GM23338 (cell line): ENCODE results near the gene RNASET2. TPM values are rescaled to one million over a fixed set of nuclear protein-coding genes. Genes with fewer than 3 reads are reported as not detected.

Experiments used
- ATAC-seq: fragments of 200-7000 bp; cut with Tn5 transposase; 3 replicates; pipeline ENCODE4 v1.9.1; 2020
- DNase-seq: peaks from one replicate; pipeline ENCODE4 v3.0.0-alpha.2; 2015; ENCODE audit warnings: low spot score
- H2AFZ ChIP-seq: fragments of 200-600 bp; sonication (generic); 2 replicates; pipeline ENCODE4 v1.8.0; 2016; ENCODE audit warnings: antibody characterized with exemption, mild to moderate bottlenecking, moderate library complexity
- H3F3A ChIP-seq: fragments of 200-600 bp; sonication (generic); replicated peaks from 2 replicates; pipeline ENCODE4 v1.8.0; 2017; ENCODE audit warnings: antibody characterized with exemption, mixed run types, low read depth
- H3K27ac ChIP-seq: fragments of 200-600 bp; sonication (generic); 2 replicates; pipeline ENCODE4 v1.6.1; 2016; ENCODE audit warnings: low read depth
- H3K27me3 ChIP-seq: fragments of 200-600 bp; sonication (generic); 2 replicates; pipeline ENCODE4 v1.8.0; 2016; ENCODE audit warnings: mild to moderate bottlenecking, mixed run types, moderate library complexity; ENCODE audit not compliant: insufficient read depth
- H3K36me3 ChIP-seq: fragments of 200-600 bp; sonication (generic); 2 replicates; pipeline ENCODE4 v1.8.0; 2016; ENCODE audit warnings: mild to moderate bottlenecking; ENCODE audit not compliant: insufficient read depth
- H3K4me1 ChIP-seq: fragments of 200-600 bp; sonication (generic); 2 replicates; pipeline ENCODE4 v1.8.0; 2016; ENCODE audit warnings: mild to moderate bottlenecking, moderate library complexity; ENCODE audit not compliant: insufficient read depth
- H3K4me2 ChIP-seq: fragments of 200-600 bp; sonication (generic); 2 replicates; pipeline ENCODE4 v1.7.1; 2017; ENCODE audit warnings: mixed run types
- H3K4me3 ChIP-seq: fragments of 200-600 bp; sonication (generic); 2 replicates; pipeline ENCODE4 v1.6.1; 2016; ENCODE audit warnings: mixed run types
- H3K79me2 ChIP-seq: fragments of 200-600 bp; sonication (generic); replicated peaks from 2 replicates; pipeline ENCODE4 v1.8.0; 2017; ENCODE audit warnings: mild to moderate bottlenecking; ENCODE audit not compliant: insufficient read depth
- H3K9me2 ChIP-seq: fragments of 200-600 bp; sonication (generic); 2 replicates; pipeline ENCODE4 v1.8.0; 2017; ENCODE audit not compliant: insufficient read depth
- H4K20me1 ChIP-seq: fragments of 200-600 bp; sonication (generic); replicated peaks from 2 replicates; pipeline ENCODE4 v1.8.0; 2017; ENCODE audit warnings: mild to moderate bottlenecking; ENCODE audit not compliant: insufficient read depth
- H3K27ac Mint-ChIP-seq: 2 replicates; pipeline ENCODE4 v1.8.0; 2020; ENCODE audit warnings: inconsistent platforms, mild to moderate bottlenecking, moderate library complexity, mixed read lengths
- H3K27me3 Mint-ChIP-seq: 3 replicates; pipeline ENCODE4 v1.8.0; 2022; ENCODE audit warnings: low read depth, mild to moderate bottlenecking, moderate library complexity, mixed read lengths, inconsistent platforms; ENCODE audit not compliant: insufficient read depth, poor library complexity
- H3K36me3 Mint-ChIP-seq: 3 replicates; pipeline ENCODE4 v1.8.0; 2021; ENCODE audit warnings: low read depth, mild to moderate bottlenecking, inconsistent platforms, moderate library complexity, mixed read lengths
- H3K4me1 Mint-ChIP-seq: 3 replicates; pipeline ENCODE4 v1.8.0; 2020; ENCODE audit warnings: mild to moderate bottlenecking, inconsistent platforms, mixed read lengths
- H3K4me3 Mint-ChIP-seq: 3 replicates; pipeline ENCODE4 v1.8.0; 2021; ENCODE audit warnings: moderate library complexity, mild to moderate bottlenecking, inconsistent platforms, mixed read lengths
- H3K9me3 Mint-ChIP-seq: 3 replicates; pipeline ENCODE4 v1.8.0; 2020; ENCODE audit warnings: moderate library complexity, mild to moderate bottlenecking, inconsistent platforms, mixed read lengths
- CTCF ChIP-seq, 2 experiments: fragments of 200-600 bp in 1 of 2; sonication (generic) in 1 of 2; conservative IDR thresholded peaks; 2 replicates each; pipeline versions ENCODE4 v1.5.1 to v1.6.1; 2016 to 2017; ENCODE audit warnings: antibody characterized with exemption in 2 of 2, low read depth in 2 of 2, mild to moderate bottlenecking in 2 of 2, moderate library complexity in 1 of 2
- ETS1 ChIP-seq: IDR thresholded peaks from 2 replicates; pipeline ENCODE4 v1.6.1; 2016; ENCODE audit warnings: antibody characterized with exemption
- EZH2 ChIP-seq: fragments of 200-600 bp; sonication (generic); IDR thresholded peaks from one replicate; pipeline ENCODE4 v1.8.0; 2017; ENCODE audit warnings: antibody characterized with exemption, mild to moderate bottlenecking, low read depth; ENCODE audit not compliant: unreplicated experiment
- EZH2phosphoT487 ChIP-seq: fragments of 200-600 bp; sonication (generic); IDR thresholded peaks from one replicate; pipeline ENCODE4 v1.8.1; 2018; ENCODE audit warnings: antibody characterized with exemption; ENCODE audit not compliant: unreplicated experiment
- JUNB ChIP-seq: IDR thresholded peaks from one replicate; pipeline ENCODE4 v1.6.1; 2016; ENCODE audit warnings: antibody characterized with exemption; ENCODE audit not compliant: unreplicated experiment
- POLR2AphosphoS5 ChIP-seq: IDR thresholded peaks from 2 replicates; pipeline ENCODE4 v1.6.1; 2016; ENCODE audit warnings: antibody characterized with exemption, low read depth
- REST ChIP-seq: IDR thresholded peaks from one replicate; pipeline ENCODE4 v1.6.1; 2018; ENCODE audit warnings: antibody characterized with exemption; ENCODE audit not compliant: unreplicated experiment
- STAT1 ChIP-seq: IDR thresholded peaks from one replicate; pipeline ENCODE4 v1.6.1; 2016; ENCODE audit warnings: antibody characterized with exemption; ENCODE audit not compliant: unreplicated experiment
- ZNF114 ChIP-seq: fragments of 250-450 bp; sonication (Bioruptor Pico); IDR thresholded peaks from 2 replicates; pipeline ENCODE4 v1.5.0; 2020; ENCODE audit warnings: mild to moderate bottlenecking, moderate library complexity
- ZNF331 ChIP-seq: fragments of 250-450 bp; sonication (Bioruptor Pico); IDR thresholded peaks from 2 replicates; pipeline ENCODE4 v1.5.0; 2020; ENCODE audit warnings: low read depth, mild to moderate bottlenecking, moderate library complexity
- polyA plus RNA-seq: library from polyadenylated mRNA; unstranded; fragments of >200 nt; fragmentation: Nextera tagmentation; extraction: Ambion mirVana; gene quantifications from 2 replicates; pipeline ENCODE4 v1.2.1, GENCODE V29; 2016
- total RNA-seq: library from RNA; depleted of rRNA; stranded (reverse); fragments of >200 nt; shearing (Covaris generic); gene quantifications from 2 replicates; pipeline ENCODE4 v1.2.3, GENCODE V29; 2014

Gene RNASET2
- total and polyA plus RNA-seq, 2 experiments from 2014 or later, result 40.5 to 62.8 TPM

DNA sequence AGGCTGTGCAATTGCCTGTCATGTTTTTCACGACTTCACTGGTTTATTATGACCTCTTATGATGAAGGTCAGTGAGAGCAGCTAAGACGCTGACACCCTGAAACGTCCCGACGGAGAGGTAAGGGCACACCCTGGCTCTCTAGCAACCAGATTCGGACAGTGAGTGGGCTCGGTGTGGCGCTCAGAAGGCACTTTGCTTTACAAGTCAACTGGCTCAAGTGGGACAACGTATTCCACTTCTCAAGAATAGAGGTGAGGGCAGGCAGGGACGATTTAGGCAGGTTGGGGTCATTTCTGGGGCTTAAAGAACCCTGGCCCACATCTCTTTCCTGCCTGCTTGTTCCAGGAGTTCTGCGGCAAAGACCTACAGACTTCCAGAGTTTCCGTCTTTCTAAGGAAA lies 18.2 kb downstream of the RNASET2 start:
- peaks cover 5% of the 10 kb centered on the region; the same call in 1 of the 2 replicates for H4K20me1 ChIP-seq
- H3K4me1 Mint-ChIP-seq, result peaks cover 10% of the 10 kb centered on the region; the same call in 2 of the 3 replicates
- ATAC-seq (no peak), DNase-seq (no peak)
- H3K27me3 Mint-ChIP-seq, result no peaks in the 10 kb centered on the region
- H3F3A ChIP-seq, result no peaks in the 10 kb centered on the region
- H3K9me3 Mint-ChIP-seq, result no peaks in the 10 kb centered on the region
- no peak overlapping the region for H2AFZ ChIP-seq
- H3K9me2 ChIP-seq, result no peaks in the 10 kb centered on the region
- no peaks in the 10 kb centered on the region for H3K79me2 ChIP-seq
- H3K4me3 Mint-ChIP-seq, result no peak overlapping the region
- no peak overlapping the region for H3K4me3 ChIP-seq
- peaks cover 4% of the 10 kb centered on the region; the same call in 1 of the 2 replicates for H3K36me3 ChIP-seq
- no peaks in the 10 kb centered on the region for H3K4me1 ChIP-seq
- no peak for TF ChIP-seq POLR2AphosphoS5
- no peak for TF ChIP-seq ZNF331
- TF ChIP-seq ZNF114, result no peak
- no peak for TF ChIP-seq JUNB
- no peak overlapping the region for H3K4me2 ChIP-seq
- H3K36me3 Mint-ChIP-seq, result peaks cover 7% of the 10 kb centered on the region; the same call in 1 of the 3 replicates
- H3K27ac ChIP-seq, result no peak overlapping the region
- no peaks in the 10 kb centered on the region for H3K27me3 ChIP-seq
- H3K27ac Mint-ChIP-seq, result no peak overlapping the region

DNA sequence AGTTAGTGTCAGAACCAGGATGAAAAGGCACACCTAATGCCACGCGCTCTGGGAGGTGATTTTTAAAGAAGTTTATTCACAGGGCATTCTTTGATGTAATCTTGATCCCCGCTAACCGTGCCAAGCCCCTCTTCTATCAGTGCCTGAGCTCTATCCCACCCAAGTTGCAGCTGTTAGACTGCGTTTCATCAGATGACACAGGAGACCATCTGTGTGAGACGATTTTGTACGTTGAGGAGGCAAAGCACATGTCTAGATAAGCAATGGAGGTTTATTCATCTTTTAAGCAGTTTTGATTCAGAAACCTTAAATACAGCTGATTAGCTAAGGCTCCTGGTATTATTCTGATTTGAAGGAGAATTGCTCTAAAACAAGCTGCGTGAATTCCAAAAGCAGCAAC lies 18.6 kb downstream of the RNASET2 start:
- Mint-ChIP-seq H3K27ac (no peak overlapping the region), H3K4me3 (no peak overlapping the region)
- no peak for ATAC-seq
- TF ChIP-seq EZH2, result no peak
- TF ChIP-seq STAT1, result no peak
- TF ChIP-seq ETS1, result no peak
- no peak for TF ChIP-seq ZNF114
- no peak for TF ChIP-seq EZH2phosphoT487
- TF ChIP-seq POLR2AphosphoS5, result no peak
- TF ChIP-seq REST, result no peak
- TF ChIP-seq JUNB, result no peak
- TF ChIP-seq CTCF (conservative IDR thresholded peaks at IDR 0.05; ENCODE audit: low read depth in 2 of 2), result no peak
- TF ChIP-seq ZNF331, result no peak

More for the DNA sequence above, 18.6 kb downstream of the RNASET2 start:
- Histone ChIP-seq H3K36me3 (peaks cover 4% of the 10 kb centered on the region; the same call in 1 of the 2 replicates), H3F3A (no peaks in the 10 kb centered on the region), H2AFZ (no peak overlapping the region), H3K4me1 (no peaks in the 10 kb centered on the region), H3K27ac (no peak overlapping the region), H3K27me3 (no peaks in the 10 kb centered on the region), H3K4me3 (no peak overlapping the region), H3K79me2 (no peaks in the 10 kb centered on the region), H3K9me2 (no peaks in the 10 kb centered on the region), H3K4me2 (no peak overlapping the region), H4K20me1 (0 out of 2 replicates have a peak, but pooled peaks cover 5% of the 10 kb centered on the region)
- no peaks in the 10 kb centered on the region for H3K9me3 Mint-ChIP-seq
- no peak for DNase-seq
- peaks cover 10% of the 10 kb centered on the region; the same call in 2 of the 3 replicates for H3K4me1 Mint-ChIP-seq
- H3K27me3 Mint-ChIP-seq, result no peaks in the 10 kb centered on the region
- H3K36me3 Mint-ChIP-seq, result peaks cover 6% of the 10 kb centered on the region; the same call in 1 of the 3 replicates
